A549 (cell line): Measurements from ENCODE around the gene BOD1L1. TPM values are rescaled to one million over a fixed set of nuclear protein-coding genes. Genes with fewer than 3 reads are reported as not detected.
"Not testable (repeated sequence)": the region's sequence is repeated elsewhere in the genome, so short reads cannot be mapped to it uniquely, and the experiment has no call there.

Experiments
- ATAC-seq, 2 experiments: fragments of 200-7000 bp in 1 of 2; fragments of >200 bp in 1 of 2; cut with Nextera tagmentation in 1 of 2; cut with Tn5 transposase in 1 of 2; 3 replicates each; pipeline versions ENCODE4 v1.8.0 to v1.9.1; 2018 to 2020; ENCODE audit warnings: mild to moderate bottlenecking in 1 of 2, moderate library complexity in 1 of 2
- CTCF ChIA-PET: fragments of 300-600 bp; sonication (Branson Sonifier 250); formaldehyde crosslinking; extraction: SDS; loops from one replicate; lab custom pipeline; 2021; ENCODE audit warnings: antibody characterized with exemption, inconsistent platforms; lab: Yijun Ruan, JAX
- POLR2A ChIA-PET: fragments of 350-600 bp; formaldehyde crosslinking; extraction: SDS; loops from one replicate; lab custom pipeline; 2021; ENCODE audit warnings: antibody characterized with exemption, inconsistent platforms; lab: Yijun Ruan, JAX
- DNase-seq, 2 experiments: peaks; one replicate each; pipeline versions ENCODE4 v3.0.0 to v3.0.0-alpha.2; 2011 to 2016; ENCODE audit warnings: low read depth in 1 of 2, low spot score in 1 of 2
- FAIRE-seq: peaks from 2 replicates; lab custom pipeline; 2011; peaks lifted over from hg19 to GRCh38; lab: Jason Lieb, UNC
- H3K27ac ChIP-seq, 2 experiments: fragments of >200 bp; sonication (Bioruptor Twin); formaldehyde crosslinking; 3 replicates each; pipeline ENCODE4 v1.5.1; 2016 to 2017
- H3K4me1 ChIP-seq: fragments of >200 bp; sonication (Bioruptor Twin); formaldehyde crosslinking; 3 replicates; pipeline ENCODE4 v1.6.1; 2016
- H3K4me2 ChIP-seq: fragments of >200 bp; sonication (Bioruptor Twin); formaldehyde crosslinking; 3 replicates; pipeline ENCODE4 v1.6.1; 2016
- H3K4me3 ChIP-seq: fragments of >200 bp; sonication (Bioruptor Twin); formaldehyde crosslinking; 3 replicates; pipeline ENCODE4 v1.5.1; 2016
- H3K9me3 ChIP-seq: fragments of >200 bp; sonication (Bioruptor Twin); formaldehyde crosslinking; 3 replicates; pipeline ENCODE4 v1.6.1; 2016
- ATOH8 ChIP-seq: fragments of 250-450 bp; sonication (Bioruptor Pico); IDR thresholded peaks from 2 replicates; pipeline ENCODE4 v1.5.0; 2020; ENCODE audit warnings: low read depth, mild to moderate bottlenecking, moderate library complexity
- CBX8 ChIP-seq: fragments of 200-600 bp; sonication (generic); IDR thresholded peaks from 2 replicates; pipeline ENCODE4 v1.6.1; 2016
- CTCF ChIP-seq: fragments of >200 bp; sonication (Bioruptor Twin); formaldehyde crosslinking; IDR thresholded peaks from 3 replicates; pipeline ENCODE4 v1.5.1; 2016
- EHF ChIP-seq: fragments of 250-450 bp; sonication (Bioruptor Pico); IDR thresholded peaks from 2 replicates; pipeline ENCODE4 v1.5.0; 2020; ENCODE audit warnings: mild to moderate bottlenecking
- EHMT2 ChIP-seq: fragments of 200-600 bp; sonication (generic); IDR thresholded peaks from 2 replicates; pipeline ENCODE4 v1.6.1; 2016; ENCODE audit warnings: antibody characterized with exemption, low read depth, mild to moderate bottlenecking, moderate library complexity
- ELK1 ChIP-seq: fragments of 150-350 bp; IDR thresholded peaks from 2 replicates; pipeline ENCODE4 v1.6.1; 2014; ENCODE audit warnings: low read depth, mild to moderate bottlenecking, low read length
- EP300 ChIP-seq, 2 experiments: fragments of >200 bp; sonication (Bioruptor Twin); formaldehyde crosslinking; IDR thresholded peaks; 2 replicates in 1 of 2; 3 replicates in 1 of 2; pipeline ENCODE4 v1.6.1; 2016 to 2017
- HES2 ChIP-seq: fragments of >200 bp; sonication (Bioruptor Twin); formaldehyde crosslinking; IDR thresholded peaks from 2 replicates; pipeline ENCODE4 v1.6.1; 2016
- HOXB5 ChIP-seq: fragments of 250-450 bp; sonication (Bioruptor Pico); IDR thresholded peaks from 2 replicates; pipeline ENCODE4 v1.5.0; 2020; ENCODE audit warnings: mild to moderate bottlenecking, moderate library complexity
- JUNB ChIP-seq: fragments of >200 bp; sonication (Bioruptor Twin); formaldehyde crosslinking; IDR thresholded peaks from 2 replicates; pipeline ENCODE4 v1.6.1; 2016
- KDM5A ChIP-seq: fragments of 200-600 bp; sonication (generic); IDR thresholded peaks from 2 replicates; pipeline ENCODE4 v1.6.1; 2016; ENCODE audit warnings: antibody characterized with exemption, mild to moderate bottlenecking
- NR3C1 ChIP-seq: fragments of >200 bp; sonication (Bioruptor Twin); formaldehyde crosslinking; IDR thresholded peaks from 3 replicates; pipeline ENCODE4 v1.6.1; 2017
- POLR2A ChIP-seq: IDR thresholded peaks from 2 replicates; pipeline ENCODE4 v1.6.1; 2012; ENCODE audit warnings: mild to moderate bottlenecking, low read length
- POLR2AphosphoS2 ChIP-seq: conservative IDR thresholded peaks from 2 replicates; pipeline ENCODE4 v1.6.1; 2012; ENCODE audit warnings: low read length, improper control_type of control experiment, inconsistent platforms
- RAD21 ChIP-seq, 2 experiments: fragments of >200 bp in 1 of 2; sonication (Bioruptor Twin) in 1 of 2; formaldehyde crosslinking in 1 of 2; IDR thresholded peaks in 1 of 2; conservative IDR thresholded peaks in 1 of 2; 2 replicates in 1 of 2; 3 replicates in 1 of 2; pipeline ENCODE4 v1.6.1; 2012 to 2018; ENCODE audit warnings: inconsistent platforms in 1 of 2
- RCOR1 ChIP-seq: fragments of 150-350 bp; IDR thresholded peaks from 2 replicates; pipeline ENCODE4 v1.6.1; 2014; ENCODE audit warnings: antibody characterized with exemption, low read length, low read depth
- RFX5 ChIP-seq: fragments of 450-650 bp; IDR thresholded peaks from 2 replicates; pipeline ENCODE4 v1.7.1; 2014; ENCODE audit warnings: antibody characterized with exemption, mild to moderate bottlenecking, moderate library complexity
- TP53 ChIP-seq: fragments of 250-450 bp; sonication (Bioruptor Pico); IDR thresholded peaks from 2 replicates; pipeline ENCODE4 v1.5.0; 2021; ENCODE audit warnings: mild to moderate bottlenecking, moderate library complexity
- ZC3H11A ChIP-seq: fragments of 450-650 bp; IDR thresholded peaks from 2 replicates; pipeline ENCODE4 v1.6.1; 2014; ENCODE audit warnings: antibody characterized with exemption, mild to moderate bottlenecking
- WGBS: methylation state at CpG from one replicate; pipeline ENCODE4 v1.1.6; 2017; ENCODE audit errors: missing lambda C conversion rate; 5-methylcytosine and 5-hydroxymethylcytosine counted together
- polyA plus RNA-seq, 4 experiments: library from polyadenylated mRNA; depleted of rRNA in 3 of 4; stranded (reverse); fragments of >200 nt; fragmentation: RNase III in 1 of 4; extraction: RNeasy Plus Mini Kit Qiagen cat#74134 plus additional on column Dnase treatment in 1 of 4; gene quantifications; 2 replicates in 3 of 4; 3 replicates in 1 of 4; pipeline ENCODE4 v1.2.3, GENCODE V29; 2011 to 2017
- TF ChIP-seq, protein P1 (sequence below): fragments of 250-450 bp; sonication (Bioruptor Pico); IDR thresholded peaks from 2 replicates; pipeline ENCODE4 v1.5.0; 2021; ENCODE audit warnings: mild to moderate bottlenecking, moderate library complexity, borderline replicate concordance

BOD1L1 gene
- polyA plus RNA-seq, 2 of the 4 experiments (the other 2 are of a cell fraction): 16.4 to 27.7 TPM

GRCh38 chr4:13562876-13563275 is 64.6 kb downstream of the BOD1L1 start:
- Histone ChIP-seq H3K27ac (no peak overlapping the region), H3K4me2 (no peak overlapping the region), H3K9me3 (no peaks in the 10 kb centered on the region), H3K4me3 (no peak overlapping the region), H3K4me1 (no peaks in the 10 kb centered on the region)
- CTCF ChIA-PET: no interaction called here
- 86% methylated on average over 1 of the region's 1 CpG for WGBS
- DNase-seq (no peak), ATAC-seq (no peak), FAIRE-seq (no peak)
- POLR2A ChIA-PET: no interaction called here
- TF ChIP-seq ELK1 (no peak), POLR2A (no peak), ZC3H11A (no peak), HES2 (no peak), POLR2AphosphoS2 (no peak)
- TF ChIP-seq, protein P1, sequence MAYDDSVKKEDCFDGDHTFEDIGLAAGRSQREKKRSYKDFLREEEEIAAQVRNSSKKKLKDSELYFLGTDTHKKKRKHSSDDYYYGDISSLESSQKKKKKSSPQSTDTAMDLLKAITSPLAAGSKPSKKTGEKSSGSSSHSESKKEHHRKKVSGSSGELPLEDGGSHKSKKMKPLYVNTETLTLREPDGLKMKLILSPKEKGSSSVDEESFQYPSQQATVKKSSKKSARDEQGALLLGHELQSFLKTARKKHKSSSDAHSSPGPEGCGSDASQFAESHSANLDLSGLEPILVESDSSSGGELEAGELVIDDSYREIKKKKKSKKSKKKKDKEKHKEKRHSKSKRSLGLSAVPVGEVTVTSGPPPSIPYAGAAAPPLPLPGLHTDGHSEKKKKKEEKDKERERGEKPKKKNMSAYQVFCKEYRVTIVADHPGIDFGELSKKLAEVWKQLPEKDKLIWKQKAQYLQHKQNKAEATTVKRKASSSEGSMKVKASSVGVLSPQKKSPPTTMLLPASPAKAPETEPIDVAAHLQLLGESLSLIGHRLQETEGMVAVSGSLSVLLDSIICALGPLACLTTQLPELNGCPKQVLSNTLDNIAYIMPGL (CRISPR knock-in tag): no peak

DNA sequence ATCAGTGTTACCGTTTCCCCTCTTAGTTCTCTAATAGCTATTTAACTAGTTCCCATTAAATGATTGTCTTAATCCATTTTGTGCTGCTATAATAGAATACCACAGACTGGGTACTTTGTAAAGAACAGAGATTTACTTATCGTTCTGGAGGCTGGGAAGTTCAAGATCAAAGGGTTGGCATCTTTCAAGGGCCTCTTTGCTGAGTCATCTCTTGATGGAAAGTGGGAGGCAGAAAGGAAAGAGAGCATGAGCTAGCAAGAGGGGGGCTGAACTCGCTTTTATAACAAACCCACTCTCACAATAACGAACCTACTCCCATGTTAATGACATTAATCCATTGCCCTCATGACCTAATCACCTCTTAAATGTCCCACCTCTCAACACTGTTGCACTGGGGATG is 65.9 kb downstream of the BOD1L1 start:
- ChIA-PET CTCF (no interaction called here), POLR2A (no interaction called here)
- no peak overlapping the region for H3K4me2 ChIP-seq
- FAIRE-seq (no peak), DNase-seq (no peak), ATAC-seq (no peak)
- no peaks in the 10 kb centered on the region for H3K9me3 ChIP-seq
- 41% methylated on average over 4 of the region's 4 CpGs for WGBS
- TF ChIP-seq EHMT2 (no peak), CBX8 (no peak), TP53 (CRISPR knock-in tag) (no peak), JUNB (no peak), ELK1 (no peak), KDM5A (no peak), HOXB5 (no peak)
- no peak overlapping the region for H3K4me3 ChIP-seq
- H3K4me1 ChIP-seq: no peaks in the 10 kb centered on the region
- no peak overlapping the region for H3K27ac ChIP-seq

- POLR2A ChIA-PET, CTCF ChIA-PET, H3K27ac ChIP-seq, H3K9me3 ChIP-seq, H3K4me3 ChIP-seq, H3K4me1 ChIP-seq, DNase-seq, H3K4me2 ChIP-seq, FAIRE-seq, ATAC-seq: not testable (repeated sequence)
- WGBS: 32% methylated on average over 5 of the region's 5 CpGs
Measured at GRCh38 chr4:13560111-13560510, 67.4 kb downstream of the BOD1L1 start.

DNA sequence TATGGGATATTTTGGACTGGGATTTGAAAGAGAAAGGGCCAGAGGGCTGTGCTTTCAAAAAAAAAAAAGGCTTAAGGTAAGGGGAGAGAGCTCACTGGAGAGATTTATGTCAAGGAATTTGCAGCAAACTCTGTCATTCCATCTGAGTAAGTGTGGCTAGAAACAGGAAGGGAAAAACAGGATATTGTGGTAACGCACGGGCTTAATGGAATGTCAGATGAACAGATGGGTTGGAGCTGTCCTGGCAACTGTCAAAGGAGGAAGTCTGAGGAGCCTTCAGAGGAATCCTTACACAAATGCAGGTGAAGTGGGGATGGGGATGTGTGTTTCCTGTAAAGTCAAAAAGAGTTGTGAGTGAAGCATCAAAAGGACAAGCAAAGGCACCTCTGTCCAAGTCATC is 68.1 kb downstream of the BOD1L1 start:
- Histone ChIP-seq H3K4me3 (no peak overlapping the region), H3K9me3 (no peaks in the 10 kb centered on the region), H3K4me2 (no peak overlapping the region), H3K4me1 (no peaks in the 10 kb centered on the region), H3K27ac (no peak overlapping the region)
- DNase-seq (no peak), ATAC-seq (no peak), FAIRE-seq (no peak)
- 58% methylated on average over 2 of the region's 2 CpGs for WGBS
- TF ChIP-seq EHMT2: no peak
- CTCF ChIA-PET: interaction anchor here (0.7 kb wide), 1 partner anchor 881 kb away, joined by 5 read pairs; no protein-coding TSS in a partner anchor
- POLR2A ChIA-PET: no interaction called here

DNA sequence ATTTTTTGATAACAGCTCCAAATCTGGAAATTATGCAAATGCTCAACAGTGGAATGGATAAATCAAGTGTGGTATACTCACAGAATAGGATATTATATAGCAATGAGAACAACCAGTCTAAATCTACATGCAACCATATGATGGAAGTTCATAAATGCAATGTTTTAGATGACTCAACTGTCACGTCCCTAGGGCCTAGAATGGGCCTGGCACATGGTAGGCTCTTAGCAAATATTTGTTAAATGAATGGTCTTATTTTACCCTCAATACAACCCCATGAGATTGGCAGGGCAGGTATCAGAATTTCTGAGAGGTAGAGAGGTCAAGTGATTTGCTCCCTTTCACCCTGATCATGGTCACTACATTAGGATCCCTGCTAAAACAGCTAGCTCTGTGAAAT is 68.6 kb downstream of the BOD1L1 start:
- FAIRE-seq: no peak
- CTCF ChIA-PET: interaction anchor here (0.6 kb wide), 1 partner anchor 1558 kb away, joined by 4 read pairs; no protein-coding TSS in a partner anchor
- WGBS: 54% methylated on average over 1 of the region's 1 CpG
- Histone ChIP-seq H3K4me2 (no peak overlapping the region), H3K4me3 (no peak overlapping the region), H3K9me3 (no peaks in the 10 kb centered on the region), H3K4me1 (no peaks in the 10 kb centered on the region), H3K27ac (no peak overlapping the region)
- POLR2A ChIA-PET: no interaction called here
- no peak for DNase-seq
- no peak for ATAC-seq
- TF ChIP-seq RFX5: no peak
- TF ChIP-seq ZC3H11A: no peak
- no peak for TF ChIP-seq ATOH8 (CRISPR knock-in tag)
- no peak for TF ChIP-seq EP300 (IDR thresholded peaks at IDR 0.05)
- TF ChIP-seq TP53 (CRISPR knock-in tag): no peak
- TF ChIP-seq CTCF: no peak
- no peak for TF ChIP-seq NR3C1
- no peak for TF ChIP-seq EHMT2
- TF ChIP-seq RAD21 (conservative IDR thresholded peaks at IDR 0.05 in 1 of 2, IDR thresholded peaks at IDR 0.05 in 1 of 2): no peak
- no peak for TF ChIP-seq RCOR1
- no peak for TF ChIP-seq EHF
